B cell (primary cell): ENCODE data around the gene GRB10. TPM values are rescaled to one million over a fixed set of nuclear protein-coding genes. Genes with fewer than 3 reads are reported as not detected.
"Not testable (repeated sequence)": the region's sequence is repeated elsewhere in the genome, so short reads cannot be mapped to it uniquely, and the experiment has no call there.

Source experiments
- ATAC-seq: fragments of 200-7000 bp; cut with Tn5 transposase; one replicate; pipeline ENCODE4 v1.10.0; 2021; ENCODE audit warnings: low read depth, mild to moderate bottlenecking, moderate number of reproducible peaks, moderate library complexity
- CTCF ChIA-PET: fragments of 350-600 bp; sonication (Branson Sonifier 250); formaldehyde crosslinking; loops from one replicate; lab custom pipeline; 2021; ENCODE audit warnings: antibody characterized with exemption, inconsistent platforms; lab: Charles Lee
- POLR2A ChIA-PET: fragments of 350-600 bp; sonication (Branson Sonifier 250); formaldehyde crosslinking; loops from one replicate; lab custom pipeline; 2021; ENCODE audit warnings: antibody characterized with exemption; lab: Charles Lee
- DNase-seq: peaks from one replicate; pipeline ENCODE4 v3.0.0; 2013
- H2AFZ ChIP-seq: 2 replicates; pipeline ENCODE4 v1.6.1; 2012; ENCODE audit warnings: mild to moderate bottlenecking, low read depth, low read length; ENCODE audit not compliant: insufficient read depth, poor library complexity, severe bottlenecking
- H3K27ac ChIP-seq, 2 donors: 1 replicate in 1 of 2; 2 replicates in 1 of 2; pipeline ENCODE4 v1.5.1; 2012 to 2013; ENCODE audit warnings: low read length in 2 of 2, mild to moderate bottlenecking in 2 of 2, moderate library complexity in 1 of 2
- H3K27me3 ChIP-seq, 4 experiments: fragments of 200-600 bp in 1 of 4; sonication (generic) in 1 of 4; replicated peaks in 1 of 4; 1 replicate in 2 of 4; 2 replicates in 2 of 4; pipeline versions ENCODE4 v1.6.1 to v1.7.0; 2013 to 2016; ENCODE audit warnings: low read length in 3 of 4, mild to moderate bottlenecking in 2 of 4, mixed read lengths in 1 of 4, moderate library complexity in 1 of 4; ENCODE audit not compliant: insufficient read depth in 4 of 4, control insufficient read depth in 3 of 4; ENCODE audit errors: control extremely low read depth in 1 of 4
- H3K36me3 ChIP-seq, 2 experiments: replicated peaks in 1 of 2; 1 replicate in 1 of 2; 2 replicates in 1 of 2; pipeline versions ENCODE4 v1.6.1 to v1.7.1; 2013; ENCODE audit warnings: low read length in 1 of 2; ENCODE audit not compliant: insufficient read depth in 2 of 2, control insufficient read depth in 1 of 2; ENCODE audit errors: control extremely low read depth in 1 of 2, extremely low read depth in 1 of 2
- H3K4me1 ChIP-seq, 2 donors: fragments of 200-600 bp in 1 of 2; sonication (generic) in 1 of 2; 1 replicate in 1 of 2; 2 replicates in 1 of 2; pipeline versions ENCODE4 v1.5.1 to v1.6.1; 2013 to 2017; ENCODE audit warnings: low read length in 2 of 2; ENCODE audit not compliant: control insufficient read depth in 2 of 2, insufficient read depth in 2 of 2
- H3K4me2 ChIP-seq: replicated peaks from 2 replicates; pipeline ENCODE3; 2012; ENCODE audit warnings: mild to moderate bottlenecking, low read depth, low read length; ENCODE audit not compliant: poor library complexity, severe bottlenecking
- H3K4me3 ChIP-seq, 5 experiments: fragments of 200-600 bp in 1 of 5; sonication (generic) in 1 of 5; 1 replicate in 3 of 5; 2 replicates in 2 of 5; pipeline versions ENCODE4 v1.5.1 to v1.7.0; 2011 to 2016; ENCODE audit warnings: low read length in 4 of 5, mild to moderate bottlenecking in 4 of 5, low read depth in 2 of 5, control low read depth in 1 of 5, moderate library complexity in 1 of 5; ENCODE audit not compliant: insufficient read depth in 1 of 5; ENCODE audit errors: control extremely low read depth in 1 of 5, extremely low read depth in 1 of 5
- H3K79me2 ChIP-seq: fragments of 200-600 bp; sonication (generic); one replicate; pipeline ENCODE4 v1.6.0; 2016; ENCODE audit warnings: low read length; ENCODE audit not compliant: control insufficient read depth, insufficient read depth
- H3K9ac ChIP-seq: fragments of 200-600 bp; sonication (generic); 2 replicates; pipeline ENCODE4 v1.6.1; 2017; ENCODE audit warnings: mild to moderate bottlenecking, low read length, moderate library complexity
- H3K9me3 ChIP-seq, 3 donors: one replicate each; pipeline versions ENCODE4 v1.6.1 to v1.7.1; 2013; ENCODE audit warnings: low read length in 2 of 3; ENCODE audit not compliant: control insufficient read depth in 2 of 3, insufficient read depth in 1 of 3; ENCODE audit errors: control extremely low read depth in 1 of 3
- H4K20me1 ChIP-seq: 2 replicates; pipeline ENCODE4 v1.6.0; 2012; ENCODE audit warnings: mild to moderate bottlenecking, low read length; ENCODE audit not compliant: insufficient read depth, control insufficient read depth, poor library complexity, severe bottlenecking
- H3K27ac Mint-ChIP-seq: one replicate; pipeline ENCODE4 v1.8.0; 2021; ENCODE audit warnings: mixed read lengths
- H3K27me3 Mint-ChIP-seq: one replicate; pipeline ENCODE4 v1.8.0; 2021; ENCODE audit warnings: mixed read lengths
- H3K4me1 Mint-ChIP-seq: one replicate; pipeline ENCODE4 v1.8.0; 2021; ENCODE audit warnings: mixed read lengths
- H3K4me3 Mint-ChIP-seq: one replicate; pipeline ENCODE4 v1.8.0; 2021; ENCODE audit warnings: mixed read lengths
- H3K9me3 Mint-ChIP-seq: one replicate; pipeline ENCODE4 v1.8.0; 2022; ENCODE audit warnings: mixed read lengths; ENCODE audit not compliant: insufficient read depth
- EZH2 ChIP-seq: IDR thresholded peaks from 2 replicates; pipeline ENCODE4 v1.6.1; 2012; ENCODE audit warnings: borderline replicate concordance, low read depth, mild to moderate bottlenecking, moderate library complexity, low read length; ENCODE audit not compliant: insufficient read depth, poor library complexity, severe bottlenecking
- WGBS: methylation state at CpG from one replicate; pipeline ENCODE4 v1.1.5; 2013; ENCODE audit warnings: missing lambda C conversion rate; ENCODE audit not compliant: insufficient coverage; 5-methylcytosine and 5-hydroxymethylcytosine counted together
- intact Hi-C: fragments of 100-400 bp; cut with micrococcal nuclease; formaldehyde crosslinking; loops from one replicate; pipeline ENCODE4 v1.10.0; 2022
- polyA plus RNA-seq: library from polyadenylated mRNA; depleted of rRNA; stranded (reverse); fragments of >200 nt; gene quantifications from 2 replicates; pipeline ENCODE4 v1.2.3, GENCODE V29; 2012
- total RNA-seq, 2 donors: library from RNA; stranded (reverse); fragments of 120-200 nt in 1 of 2; gene quantifications; 1 replicate in 1 of 2; 2 replicates in 1 of 2; pipeline versions ENCODE4 v1.2.3 to v1.2.4, GENCODE V29; 2013 to 2022
- TF ChIP-seq, protein P1 (sequence below): fragments of 200-600 bp; IDR thresholded peaks from one replicate; pipeline ENCODE4 v1.8.0; 2022; ENCODE audit warnings: antibody characterized with exemption, mild to moderate bottlenecking

The GRB10 gene
- total and polyA plus RNA-seq, 2 donors (not counting 1 experiment from before 2014, with no cell fraction given) = 0.04 TPM; not detected in 1

DNA sequence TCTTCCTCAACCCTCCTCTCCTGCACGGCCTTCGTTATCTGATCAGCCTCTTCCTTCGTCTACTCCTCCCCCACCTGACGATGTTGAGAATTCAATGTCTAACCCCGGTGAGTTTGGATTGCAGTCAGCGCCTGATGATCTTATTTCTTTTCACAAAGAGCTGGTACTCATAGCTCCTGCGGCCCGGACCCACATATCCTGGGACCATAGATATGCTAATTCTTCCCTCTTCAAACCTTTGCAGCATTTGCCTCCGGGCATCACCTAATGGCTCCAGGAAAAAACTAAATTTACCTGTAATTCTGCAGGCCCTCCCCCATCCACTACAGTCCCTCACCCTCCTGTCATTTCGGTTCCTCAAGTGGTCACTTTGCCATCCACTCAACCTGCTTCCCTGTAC lies 205.1 kb downstream of the GRB10 start:
- POLR2A ChIA-PET = no interaction called here
- TF ChIP-seq, protein P1, sequence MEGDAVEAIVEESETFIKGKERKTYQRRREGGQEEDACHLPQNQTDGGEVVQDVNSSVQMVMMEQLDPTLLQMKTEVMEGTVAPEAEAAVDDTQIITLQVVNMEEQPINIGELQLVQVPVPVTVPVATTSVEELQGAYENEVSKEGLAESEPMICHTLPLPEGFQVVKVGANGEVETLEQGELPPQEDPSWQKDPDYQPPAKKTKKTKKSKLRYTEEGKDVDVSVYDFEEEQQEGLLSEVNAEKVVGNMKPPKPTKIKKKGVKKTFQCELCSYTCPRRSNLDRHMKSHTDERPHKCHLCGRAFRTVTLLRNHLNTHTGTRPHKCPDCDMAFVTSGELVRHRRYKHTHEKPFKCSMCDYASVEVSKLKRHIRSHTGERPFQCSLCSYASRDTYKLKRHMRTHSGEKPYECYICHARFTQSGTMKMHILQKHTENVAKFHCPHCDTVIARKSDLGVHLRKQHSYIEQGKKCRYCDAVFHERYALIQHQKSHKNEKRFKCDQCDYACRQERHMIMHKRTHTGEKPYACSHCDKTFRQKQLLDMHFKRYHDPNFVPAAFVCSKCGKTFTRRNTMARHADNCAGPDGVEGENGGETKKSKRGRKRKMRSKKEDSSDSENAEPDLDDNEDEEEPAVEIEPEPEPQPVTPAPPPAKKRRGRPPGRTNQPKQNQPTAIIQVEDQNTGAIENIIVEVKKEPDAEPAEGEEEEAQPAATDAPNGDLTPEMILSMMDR = no peak
- no peak for TF ChIP-seq EZH2

DNA sequence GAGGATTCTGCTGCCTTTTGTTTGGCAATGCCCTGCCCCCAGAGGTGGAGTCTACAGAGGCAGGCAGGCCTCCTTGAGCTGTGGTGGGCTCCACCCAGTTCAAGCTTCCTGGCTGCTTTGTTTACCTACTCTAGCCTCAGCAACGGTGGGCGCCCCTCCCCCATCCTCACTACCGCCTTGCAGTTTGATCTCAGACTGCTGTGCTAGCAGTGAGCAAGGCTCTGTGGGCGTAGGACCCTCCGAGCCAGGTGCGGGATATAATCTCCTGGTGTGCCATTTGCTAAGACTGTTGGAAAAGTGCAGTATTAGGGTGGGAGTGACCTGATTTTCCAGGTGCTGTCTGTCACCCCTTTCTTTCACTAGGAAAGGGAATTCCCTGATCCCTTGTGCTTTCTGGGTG lies 206.3 kb downstream of the GRB10 start:
- CTCF ChIA-PET, ATAC-seq, H3K27ac ChIP-seq, H3K9me3 Mint-ChIP-seq, DNase-seq, H3K79me2 ChIP-seq, H3K4me3 Mint-ChIP-seq, H3K9ac ChIP-seq, H3K4me2 ChIP-seq, intact Hi-C loops, H4K20me1 ChIP-seq, H3K27ac Mint-ChIP-seq, H3K4me1 Mint-ChIP-seq, H3K36me3 ChIP-seq, H3K27me3 ChIP-seq, H3K9me3 ChIP-seq, POLR2A ChIA-PET, H3K4me3 ChIP-seq, H3K4me1 ChIP-seq, H2AFZ ChIP-seq: not testable (repeated sequence)
- WGBS = no CpG with 5 or more reads among the region's 6 CpGs
- H3K27me3 Mint-ChIP-seq = peaks cover 25% of the 10 kb centered on the region

More for the DNA sequence above, 205.1 kb downstream of the GRB10 start:
- Histone ChIP-seq H3K79me2 (no peaks in the 10 kb centered on the region), H3K4me2 (no peak overlapping the region), H2AFZ (no peak overlapping the region), H3K4me3 (no peak overlapping the region), H3K9ac (no peak overlapping the region), H3K27me3 (no peaks in the 10 kb centered on the region), H3K36me3 (no peaks in the 10 kb centered on the region), H3K27ac (no peak overlapping the region), H3K9me3 (no peaks in the 10 kb centered on the region), H4K20me1 (no peaks in the 10 kb centered on the region), H3K4me1 (no peaks in the 10 kb centered on the region)
- CTCF ChIA-PET = no interaction called here
- intact Hi-C loops = no loop called here
- no peak for ATAC-seq
- Mint-ChIP-seq H3K9me3 (peaks cover 7% of the 10 kb centered on the region), H3K4me1 (no peaks in the 10 kb centered on the region), H3K27me3 (peaks cover 25% of the 10 kb centered on the region), H3K27ac (no peak overlapping the region), H3K4me3 (no peak overlapping the region)
- DNase-seq = no peak
- 90% methylated on average over 10 of the region's 10 CpGs for WGBS
